Measurements from ENCODE around the gene MYBBP1A.

MYBBP1A gene

GRCh38 chr17:4539576-4540223, 15.5 kb downstream of the MYBBP1A start:
- Histone ChIP-seq H3K36me3 (ENCODE audit: control insufficient read depth, insufficient read depth, low read length, severe bottlenecking) (peaks cover 57% of the 10 kb centered on the region), H3K4me1 (ENCODE audit: control insufficient read depth, insufficient read depth, low read length) (peaks cover 20% of the 10 kb centered on the region), H3K9me3 (ENCODE audit: control insufficient read depth, low read length) (no peaks in the 10 kb centered on the region), H3K9ac (ENCODE audit: low read length) (no peak overlapping the region), H3K27me3 (replicated peaks; ENCODE audit: control insufficient read depth, insufficient read depth, low read length) (no peaks in the 10 kb centered on the region), H3K4me3 (ENCODE audit: low read length) (no peak overlapping the region)
- no peak for DNase-seq (ENCODE audit: low read depth)

- no peaks in the 10 kb centered on the region for H3K9me3 ChIP-seq (ENCODE audit: control insufficient read depth, low read length)
- H3K36me3 ChIP-seq (ENCODE audit: control insufficient read depth, insufficient read depth, low read length, severe bottlenecking): peaks cover 54% of the 10 kb centered on the region
- no peak overlapping the region for H3K4me3 ChIP-seq (ENCODE audit: low read length)
- peaks cover 20% of the 10 kb centered on the region for H3K4me1 ChIP-seq (ENCODE audit: control insufficient read depth, insufficient read depth, low read length)
- H3K9ac ChIP-seq (ENCODE audit: low read length): no peak overlapping the region
- H3K27me3 ChIP-seq (replicated peaks; ENCODE audit: control insufficient read depth, insufficient read depth, low read length): no peaks in the 10 kb centered on the region
- DNase-seq (ENCODE audit: low read depth): no peak
Observed at GRCh38 chr17:4539025-4539424, 16.2 kb downstream of the MYBBP1A start.

- no peak overlapping the region for H3K4me3 ChIP-seq (ENCODE audit: low read length)
- H3K9ac ChIP-seq (ENCODE audit: low read length): no peak overlapping the region
- peaks cover 20% of the 10 kb centered on the region for H3K4me1 ChIP-seq (ENCODE audit: control insufficient read depth, insufficient read depth, low read length)
- H3K9me3 ChIP-seq (ENCODE audit: control insufficient read depth, low read length): no peaks in the 10 kb centered on the region
- H3K27me3 ChIP-seq (replicated peaks; ENCODE audit: control insufficient read depth, insufficient read depth, low read length): no peaks in the 10 kb centered on the region
- H3K36me3 ChIP-seq (ENCODE audit: control insufficient read depth, insufficient read depth, low read length, severe bottlenecking): peaks cover 48% of the 10 kb centered on the region
- no peak for DNase-seq (ENCODE audit: low read depth)
Observed at GRCh38 chr17:4538236-4539002, 16.8 kb downstream of the MYBBP1A start.

- Histone ChIP-seq H3K9ac (ENCODE audit: low read length) (peak overlapping the region; percentile 55), H3K4me3 (ENCODE audit: low read length) (no peak overlapping the region), H3K4me1 (ENCODE audit: control insufficient read depth, insufficient read depth, low read length) (peaks cover 20% of the 10 kb centered on the region), H3K9me3 (ENCODE audit: control insufficient read depth, low read length) (no peaks in the 10 kb centered on the region), H3K36me3 (ENCODE audit: control insufficient read depth, insufficient read depth, low read length, severe bottlenecking) (peaks cover 40% of the 10 kb centered on the region), H3K27me3 (replicated peaks; ENCODE audit: control insufficient read depth, insufficient read depth, low read length) (no peaks in the 10 kb centered on the region)
- DNase-seq (ENCODE audit: low read depth): no peak
Observed at GRCh38 chr17:4537451-4538235, 17.5 kb downstream of the MYBBP1A start.

GRCh38 chr17:4536742-4537411, 18.3 kb downstream of the MYBBP1A start:
- H3K9me3 ChIP-seq (ENCODE audit: control insufficient read depth, low read length): no peaks in the 10 kb centered on the region
- no peak for DNase-seq (ENCODE audit: low read depth)
- no peaks in the 10 kb centered on the region for H3K27me3 ChIP-seq (replicated peaks; ENCODE audit: control insufficient read depth, insufficient read depth, low read length)

GRCh38 chr17:4536259-4536741, 18.9 kb downstream of the MYBBP1A start:
- no peak overlapping the region for H3K4me3 ChIP-seq (ENCODE audit: low read length)
- peaks cover 26% of the 10 kb centered on the region for H3K36me3 ChIP-seq (ENCODE audit: control insufficient read depth, insufficient read depth, low read length, severe bottlenecking)
- H3K27me3 ChIP-seq (replicated peaks; ENCODE audit: control insufficient read depth, insufficient read depth, low read length): no peaks in the 10 kb centered on the region
- DNase-seq (ENCODE audit: low read depth): no peak
- H3K9me3 ChIP-seq (ENCODE audit: control insufficient read depth, low read length): no peaks in the 10 kb centered on the region
- peak overlapping the region; percentile 34 for H3K9ac ChIP-seq (ENCODE audit: low read length)
- peaks cover 20% of the 10 kb centered on the region for H3K4me1 ChIP-seq (ENCODE audit: control insufficient read depth, insufficient read depth, low read length)

More at GRCh38 chr17:4536742-4537411, 18.3 kb downstream of the MYBBP1A start:
- Histone ChIP-seq H3K4me1 (ENCODE audit: control insufficient read depth, insufficient read depth, low read length) (peaks cover 20% of the 10 kb centered on the region), H3K4me3 (ENCODE audit: low read length) (no peak overlapping the region), H3K9ac (ENCODE audit: low read length) (peak overlapping the region; percentile 55), H3K36me3 (ENCODE audit: control insufficient read depth, insufficient read depth, low read length, severe bottlenecking) (peaks cover 32% of the 10 kb centered on the region)

GRCh38 chr17:4535667-4536258, 19.4 kb downstream of the MYBBP1A start:
- DNase-seq (ENCODE audit: low read depth): no peak
- H3K9ac ChIP-seq (ENCODE audit: low read length): no peak overlapping the region
- peaks cover 22% of the 10 kb centered on the region for H3K36me3 ChIP-seq (ENCODE audit: control insufficient read depth, insufficient read depth, low read length, severe bottlenecking)
- H3K27me3 ChIP-seq (replicated peaks; ENCODE audit: control insufficient read depth, insufficient read depth, low read length): no peaks in the 10 kb centered on the region
- no peak overlapping the region for H3K4me3 ChIP-seq (ENCODE audit: low read length)
- peaks cover 20% of the 10 kb centered on the region for H3K4me1 ChIP-seq (ENCODE audit: control insufficient read depth, insufficient read depth, low read length)
- H3K9me3 ChIP-seq (ENCODE audit: control insufficient read depth, low read length): no peaks in the 10 kb centered on the region

GRCh38 chr17:4534928-4535666, 20.1 kb downstream of the MYBBP1A start:
- no peaks in the 10 kb centered on the region for H3K9me3 ChIP-seq (ENCODE audit: control insufficient read depth, low read length)
- peaks cover 20% of the 10 kb centered on the region for H3K4me1 ChIP-seq (ENCODE audit: control insufficient read depth, insufficient read depth, low read length)
- H3K27me3 ChIP-seq (replicated peaks; ENCODE audit: control insufficient read depth, insufficient read depth, low read length): no peaks in the 10 kb centered on the region
- no peak for DNase-seq (ENCODE audit: low read depth)
- no peak overlapping the region for H3K9ac ChIP-seq (ENCODE audit: low read length)
- peaks cover 16% of the 10 kb centered on the region for H3K36me3 ChIP-seq (ENCODE audit: control insufficient read depth, insufficient read depth, low read length, severe bottlenecking)
- H3K4me3 ChIP-seq (ENCODE audit: low read length): no peak overlapping the region

- peaks cover 20% of the 10 kb centered on the region for H3K4me1 ChIP-seq (ENCODE audit: control insufficient read depth, insufficient read depth, low read length)
- H3K27me3 ChIP-seq (replicated peaks; ENCODE audit: control insufficient read depth, insufficient read depth, low read length): no peaks in the 10 kb centered on the region
- no peaks in the 10 kb centered on the region for H3K9me3 ChIP-seq (ENCODE audit: control insufficient read depth, low read length)
- no peak overlapping the region for H3K9ac ChIP-seq (ENCODE audit: low read length)
- no peak overlapping the region for H3K4me3 ChIP-seq (ENCODE audit: low read length)
- DNase-seq (ENCODE audit: low read depth): no peak
- peaks cover 10% of the 10 kb centered on the region for H3K36me3 ChIP-seq (ENCODE audit: control insufficient read depth, insufficient read depth, low read length, severe bottlenecking)
Observed at GRCh38 chr17:4534515-4534914, 20.7 kb downstream of the MYBBP1A start.
